HG03442 (cell line): Measurements from ENCODE around the gene SLC9A4.

ENCODE experiments used
- ATAC-seq: cut with Tn5 transposase; IDR thresholded peaks from one replicate; pipeline ENCODE4 v1.9.1; 2021; ENCODE audit warnings: mild to moderate bottlenecking, moderate library complexity; ENCODE audit not compliant: unreplicated experiment

The SLC9A4 gene

GRCh38 chr2:102473020-102473419 lies at the start of gene SLC9A4:
Gene SLC9A4 (plus strand): TSS chr2:102473226. CDS start chr2:102473760, 534 bp downstream.
- peak; percentile 72 for ATAC-seq

GRCh38 chr2:102423368-102423767 lies 49.7 kb upstream of the SLC9A4 start:
- no peak for ATAC-seq

- ATAC-seq, result peak; percentile 95
Observed at GRCh38 chr2:102424754-102425153, 48.3 kb upstream of the SLC9A4 start.

GRCh38 chr2:102425441-102426132 lies 47.4 kb upstream of the SLC9A4 start:
- ATAC-seq, result no peak

- no peak for ATAC-seq
Observed at GRCh38 chr2:102427249-102427648, 45.8 kb upstream of the SLC9A4 start.

GRCh38 chr2:102428573-102428972 lies 44.5 kb upstream of the SLC9A4 start:
- ATAC-seq, result no peak

GRCh38 chr2:102432386-102432785 lies 40.6 kb upstream of the SLC9A4 start:
- ATAC-seq, result no peak

GRCh38 chr2:102433973-102434654 lies 38.9 kb upstream of the SLC9A4 start:
- ATAC-seq, result no peak

- peak; percentile 58 for ATAC-seq
Observed at GRCh38 chr2:102434655-102435381, 38.2 kb upstream of the SLC9A4 start.

- ATAC-seq, result no peak
Observed at GRCh38 chr2:102435741-102436140, 37.3 kb upstream of the SLC9A4 start.

GRCh38 chr2:102436323-102436722 lies 36.7 kb upstream of the SLC9A4 start:
- ATAC-seq, result no peak

GRCh38 chr2:102437122-102437521 lies 35.9 kb upstream of the SLC9A4 start:
- ATAC-seq, result no peak

- no peak for ATAC-seq
Observed at GRCh38 chr2:102438111-102438510, 34.9 kb upstream of the SLC9A4 start.

GRCh38 chr2:102438578-102438977 lies 34.4 kb upstream of the SLC9A4 start:
- ATAC-seq, result no peak

- no peak for ATAC-seq
Observed at GRCh38 chr2:102439065-102439695, 33.8 kb upstream of the SLC9A4 start.

GRCh38 chr2:102442967-102443828 lies 29.8 kb upstream of the SLC9A4 start:
- ATAC-seq, result peak; percentile 77

GRCh38 chr2:102444233-102444632 lies 28.8 kb upstream of the SLC9A4 start:
- no peak for ATAC-seq

GRCh38 chr2:102446936-102447335 lies 26.1 kb upstream of the SLC9A4 start:
- ATAC-seq, result no peak

GRCh38 chr2:102449370-102449974 lies 23.6 kb upstream of the SLC9A4 start:
- ATAC-seq, result peak; percentile 50

- ATAC-seq, result no peak
Observed at GRCh38 chr2:102451968-102452367, 21.1 kb upstream of the SLC9A4 start.
